ENCODE results near the gene HNRNPAB.
A peak's percentile ranks its signal among the peaks of the same experiment; 100 is the strongest.

Gene HNRNPAB

DNA sequence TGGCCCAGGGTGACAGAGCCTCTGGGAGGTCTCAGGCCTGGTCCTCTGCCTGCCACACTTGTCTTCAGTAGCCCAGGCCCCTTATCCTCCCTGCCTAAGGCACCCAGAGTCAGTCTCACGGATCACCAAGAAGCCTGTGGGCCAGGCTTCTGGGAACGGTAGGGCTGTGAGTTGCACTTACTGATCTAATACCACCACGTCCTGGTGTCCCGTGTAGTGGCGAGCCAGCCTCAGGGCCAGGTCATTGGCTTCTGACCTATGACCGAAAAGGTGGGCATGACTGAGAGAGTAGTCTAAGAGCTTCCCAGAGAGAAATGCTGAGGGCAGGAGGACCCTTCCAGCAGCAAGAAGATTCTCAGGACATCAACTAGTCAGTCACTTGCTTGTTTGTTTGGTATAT is 20.8 kb downstream of the HNRNPAB start:
- no peak overlapping the region for H2AFZ ChIP-seq (ENCODE audit: low read depth, low read length)
- no peak overlapping the region for H3K4me3 ChIP-seq (ENCODE audit: insufficient read depth in 1 of 2, low read depth in 1 of 2, low read length in 2 of 2)
- no peak overlapping the region for H3K4ac ChIP-seq (ENCODE audit: low read depth in 1 of 2, low read length in 2 of 2)
- no peak for DNase-seq
- H3K79me1 ChIP-seq (replicated peaks; ENCODE audit: low read length, poor library complexity, severe bottlenecking): peaks cover 67% of the 10 kb centered on the region
- no peak overlapping the region for H3K23ac ChIP-seq (ENCODE audit: low read length in 2 of 2)
- peaks cover 4% of the 10 kb centered on the region for H3K9me3 ChIP-seq (ENCODE audit: control insufficient read depth, low read length)
- WGBS: 98% methylated on average over 6 of the region's 6 CpGs
- no peak overlapping the region for H3K18ac ChIP-seq (ENCODE audit: low read depth in 1 of 2, low read length in 2 of 2)
- H4K8ac ChIP-seq (ENCODE audit: low read length): no peak overlapping the region
- no peak overlapping the region for H2BK15ac ChIP-seq (ENCODE audit: low read depth, poor library complexity, severe bottlenecking)
- H3K27ac ChIP-seq (ENCODE audit: low read length, poor library complexity, severe bottlenecking): no peak overlapping the region
- H2AK5ac ChIP-seq (ENCODE audit: low read length, severe bottlenecking): no peak overlapping the region
- peaks cover 14% of the 10 kb centered on the region for H3K4me1 ChIP-seq (ENCODE audit: control insufficient read depth, insufficient read depth, low read depth, low read length)
- H3K4me2 ChIP-seq (ENCODE audit: low read length, poor library complexity, severe bottlenecking): no peak overlapping the region
- H3K14ac ChIP-seq (ENCODE audit: low read length in 2 of 2): no peak overlapping the region
- no peak overlapping the region for H2BK12ac ChIP-seq (ENCODE audit: low read length in 2 of 2)
- H3K36me3 ChIP-seq (ENCODE audit: control insufficient read depth in 1 of 2, insufficient read depth in 2 of 2, low read depth in 1 of 2, low read length in 2 of 2): peaks cover 71 to 84% of the 10 kb centered on the region in 2 experiments
- H3K27me3 ChIP-seq (ENCODE audit: control insufficient read depth in 1 of 2, insufficient read depth in 1 of 2, low read length in 2 of 2): no peaks in the 10 kb centered on the region
- H2BK120ac ChIP-seq (ENCODE audit: low read depth, low read length): no peak overlapping the region
- no peak overlapping the region for H3K9ac ChIP-seq (ENCODE audit: low read length)
- no peak overlapping the region for H4K91ac ChIP-seq (ENCODE audit: low read length)
- no peak overlapping the region for H2BK5ac ChIP-seq (ENCODE audit: low read depth, low read length, poor library complexity, severe bottlenecking)

- Histone ChIP-seq H3K4ac (ENCODE audit: low read depth in 1 of 2, low read length in 2 of 2) (no peak overlapping the region), H3K79me1 (replicated peaks; ENCODE audit: low read length, poor library complexity, severe bottlenecking) (peaks cover 70% of the 10 kb centered on the region), H2BK5ac (ENCODE audit: low read depth, low read length, poor library complexity, severe bottlenecking) (no peak overlapping the region), H3K4me1 (ENCODE audit: control insufficient read depth, insufficient read depth, low read depth, low read length) (peaks cover 28% of the 10 kb centered on the region), H3K14ac (ENCODE audit: low read length in 2 of 2) (no peak overlapping the region), H2AK5ac (ENCODE audit: low read length, severe bottlenecking) (no peak overlapping the region), H4K8ac (ENCODE audit: low read length) (no peak overlapping the region), H2BK12ac (ENCODE audit: low read length in 2 of 2) (no peak overlapping the region), H3K9me3 (ENCODE audit: control insufficient read depth, low read length) (peaks cover 4% of the 10 kb centered on the region), H3K9ac (ENCODE audit: low read length) (no peak overlapping the region), H3K27ac (ENCODE audit: low read length, poor library complexity, severe bottlenecking) (no peak overlapping the region), H2BK15ac (ENCODE audit: low read depth, poor library complexity, severe bottlenecking) (no peak overlapping the region), H3K4me2 (ENCODE audit: low read length, poor library complexity, severe bottlenecking) (no peak overlapping the region), H3K23ac (ENCODE audit: low read length in 2 of 2) (no peak overlapping the region), H4K91ac (ENCODE audit: low read length) (no peak overlapping the region), H3K36me3 (ENCODE audit: control insufficient read depth in 1 of 2, insufficient read depth in 2 of 2, low read depth in 1 of 2, low read length in 2 of 2) (peaks cover 66 to 71% of the 10 kb centered on the region in 2 experiments), H3K18ac (ENCODE audit: low read depth in 1 of 2, low read length in 2 of 2) (no peak overlapping the region), H2AFZ (ENCODE audit: low read depth, low read length) (no peak overlapping the region), H2BK120ac (ENCODE audit: low read depth, low read length) (no peak overlapping the region), H3K27me3 (ENCODE audit: control insufficient read depth in 1 of 2, insufficient read depth in 1 of 2, low read length in 2 of 2) (no peaks in the 10 kb centered on the region), H3K4me3 (ENCODE audit: insufficient read depth in 1 of 2, low read depth in 1 of 2, low read length in 2 of 2) (no peak overlapping the region)
- WGBS: 82% methylated on average over 3 of the region's 4 CpGs
- peak; percentile 56 for DNase-seq
Observed at GRCh38 chr5:178227138-178227659, 22.9 kb downstream of the HNRNPAB start.

DNA sequence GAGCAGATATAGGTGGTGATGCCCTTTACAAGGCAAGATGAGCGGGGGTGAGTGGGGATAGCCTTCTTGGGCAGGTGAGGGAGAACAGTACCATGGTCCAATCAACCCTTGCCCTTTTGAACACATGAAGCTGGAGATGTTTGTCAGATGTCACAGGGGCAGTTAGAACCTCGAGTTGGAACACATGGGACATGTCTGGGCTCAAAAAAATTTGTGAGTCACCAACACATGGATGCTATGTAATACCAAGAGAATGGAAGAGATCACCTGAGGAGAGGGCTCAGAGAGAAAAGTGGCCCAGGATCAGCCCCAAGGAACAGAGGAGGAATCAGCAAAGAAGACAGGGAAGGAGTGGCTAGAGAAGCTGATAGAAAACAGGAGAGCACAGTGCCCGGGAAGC is 23.6 kb downstream of the HNRNPAB start:
- no peak for DNase-seq
- H4K91ac ChIP-seq (ENCODE audit: low read length): no peak overlapping the region
- no peak overlapping the region for H3K14ac ChIP-seq (ENCODE audit: low read length in 2 of 2)
- H3K79me1 ChIP-seq (replicated peaks; ENCODE audit: low read length, poor library complexity, severe bottlenecking): peaks cover 65% of the 10 kb centered on the region
- H3K18ac ChIP-seq (ENCODE audit: low read depth in 1 of 2, low read length in 2 of 2): no peak overlapping the region
- WGBS: 93% methylated on average over 3 of the region's 3 CpGs
- H2BK5ac ChIP-seq (ENCODE audit: low read depth, low read length, poor library complexity, severe bottlenecking): no peak overlapping the region
- H2AK5ac ChIP-seq (ENCODE audit: low read length, severe bottlenecking): no peak overlapping the region
- H3K4me3 ChIP-seq (ENCODE audit: insufficient read depth in 1 of 2, low read depth in 1 of 2, low read length in 2 of 2): no peak overlapping the region
- no peak overlapping the region for H2BK12ac ChIP-seq (ENCODE audit: low read length in 2 of 2)
- no peak overlapping the region for H2AFZ ChIP-seq (ENCODE audit: low read depth, low read length)
- H3K9ac ChIP-seq (ENCODE audit: low read length): no peak overlapping the region
- no peak overlapping the region for H3K27ac ChIP-seq (ENCODE audit: low read length, poor library complexity, severe bottlenecking)
- no peak overlapping the region for H2BK15ac ChIP-seq (ENCODE audit: low read depth, poor library complexity, severe bottlenecking)
- no peak overlapping the region for H3K23ac ChIP-seq (ENCODE audit: low read length in 2 of 2)
- no peak overlapping the region for H2BK120ac ChIP-seq (ENCODE audit: low read depth, low read length)
- H3K4me1 ChIP-seq (ENCODE audit: control insufficient read depth, insufficient read depth, low read depth, low read length): peaks cover 33% of the 10 kb centered on the region
- peaks cover 4% of the 10 kb centered on the region for H3K9me3 ChIP-seq (ENCODE audit: control insufficient read depth, low read length)
- H3K36me3 ChIP-seq (ENCODE audit: control insufficient read depth in 1 of 2, insufficient read depth in 2 of 2, low read depth in 1 of 2, low read length in 2 of 2): peaks cover 59 to 64% of the 10 kb centered on the region in 2 experiments
- no peak overlapping the region for H3K4ac ChIP-seq (ENCODE audit: low read depth in 1 of 2, low read length in 2 of 2)
- no peaks in the 10 kb centered on the region for H3K27me3 ChIP-seq (ENCODE audit: control insufficient read depth in 1 of 2, insufficient read depth in 1 of 2, low read length in 2 of 2)
- no peak overlapping the region for H4K8ac ChIP-seq (ENCODE audit: low read length)
- H3K4me2 ChIP-seq (ENCODE audit: low read length, poor library complexity, severe bottlenecking): no peak overlapping the region

DNA sequence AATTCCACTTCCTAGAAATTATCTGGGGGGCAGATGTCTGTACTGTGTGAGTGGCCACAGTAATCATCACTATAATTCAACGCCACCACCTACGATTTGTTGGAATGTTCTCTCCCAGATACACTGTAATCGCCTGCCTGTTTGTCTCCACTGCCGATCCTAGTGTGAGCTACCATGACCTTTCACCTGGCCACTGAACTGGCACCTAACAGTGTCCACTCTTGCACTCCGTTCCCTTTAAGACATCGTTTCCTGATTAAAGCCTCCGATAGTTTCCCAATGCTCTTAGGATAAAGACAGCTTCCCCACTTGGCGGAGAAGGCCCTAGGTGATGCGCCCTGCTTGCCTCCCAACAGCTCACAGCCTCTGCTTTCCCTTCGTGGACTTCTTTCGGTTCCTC is 24.3 kb downstream of the HNRNPAB start:
- Histone ChIP-seq H3K4me3 (ENCODE audit: insufficient read depth in 1 of 2, low read depth in 1 of 2, low read length in 2 of 2) (no peak overlapping the region), H3K9me3 (ENCODE audit: control insufficient read depth, low read length) (peaks cover 4% of the 10 kb centered on the region), H4K8ac (ENCODE audit: low read length) (no peak overlapping the region), H2BK5ac (ENCODE audit: low read depth, low read length, poor library complexity, severe bottlenecking) (no peak overlapping the region), H2BK12ac (ENCODE audit: low read length in 2 of 2) (no peak overlapping the region), H3K4me1 (ENCODE audit: control insufficient read depth, insufficient read depth, low read depth, low read length) (peaks cover 32% of the 10 kb centered on the region), H2BK120ac (ENCODE audit: low read depth, low read length) (no peak overlapping the region), H3K27ac (ENCODE audit: low read length, poor library complexity, severe bottlenecking) (no peak overlapping the region), H3K36me3 (ENCODE audit: control insufficient read depth in 1 of 2, insufficient read depth in 2 of 2, low read depth in 1 of 2, low read length in 2 of 2) (peaks cover 53 to 57% of the 10 kb centered on the region in 2 experiments), H4K91ac (ENCODE audit: low read length) (no peak overlapping the region), H2AFZ (ENCODE audit: low read depth, low read length) (no peak overlapping the region), H3K4ac (ENCODE audit: low read depth in 1 of 2, low read length in 2 of 2) (no peak overlapping the region), H3K27me3 (ENCODE audit: control insufficient read depth in 1 of 2, insufficient read depth in 1 of 2, low read length in 2 of 2) (no peaks in the 10 kb centered on the region), H3K23ac (ENCODE audit: low read length in 2 of 2) (no peak overlapping the region), H3K14ac (ENCODE audit: low read length in 2 of 2) (no peak overlapping the region), H2AK5ac (ENCODE audit: low read length, severe bottlenecking) (no peak overlapping the region), H2BK15ac (ENCODE audit: low read depth, poor library complexity, severe bottlenecking) (no peak overlapping the region), H3K9ac (ENCODE audit: low read length) (no peak overlapping the region), H3K79me1 (replicated peaks; ENCODE audit: low read length, poor library complexity, severe bottlenecking) (peaks cover 58% of the 10 kb centered on the region), H3K4me2 (ENCODE audit: low read length, poor library complexity, severe bottlenecking) (no peak overlapping the region), H3K18ac (ENCODE audit: low read depth in 1 of 2, low read length in 2 of 2) (no peak overlapping the region)
- 98% methylated on average over 11 of the region's 11 CpGs for whole genome bisulfite sequencing
- DNase-seq: no peak

Measured in mesenchymal stem cell (in vitro differentiated cells and primary cell).